ENCODE data around the gene CD3D. TPM values are rescaled to one million over a fixed set of nuclear protein-coding genes. Genes with fewer than 3 reads are reported as not detected.

The CD3D gene
- total RNA-seq, 1 experiment from 2014 or later, result not detected

DNA sequence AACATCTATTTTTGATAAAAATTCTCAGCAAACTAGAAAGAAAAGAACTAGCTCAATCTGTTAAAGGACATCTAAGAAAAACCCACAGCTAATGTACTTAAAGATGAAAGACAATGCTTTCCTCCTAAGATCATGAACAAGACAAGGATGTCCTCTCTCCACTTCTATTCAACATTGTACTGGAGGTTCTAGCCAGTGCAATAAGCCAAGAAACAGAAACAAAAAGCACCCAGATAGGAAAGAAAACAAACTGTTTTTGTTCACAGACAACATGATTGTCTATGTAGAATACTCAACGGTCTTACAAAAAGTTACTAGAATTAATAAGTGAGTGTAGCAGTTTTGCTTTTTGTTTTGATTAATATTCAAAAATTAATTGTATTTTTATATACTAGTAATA lies 7.8 kb downstream of the CD3D start:
- ChIA-PET CTCF (no interaction called here), POLR2A (ENCODE audit: unreplicated experiment) (no interaction called here)
- Histone ChIP-seq H3K4me2 (ENCODE audit: low read length) (no peak overlapping the region), H3K9me2 (replicated peaks; ENCODE audit: low read length) (no peaks in the 10 kb centered on the region), H3K79me2 (ENCODE audit: low read length) (no peaks in the 10 kb centered on the region), H3K9ac (ENCODE audit: low read length) (no peak overlapping the region), H3K36me3 (ENCODE audit: low read depth, low read length) (no peaks in the 10 kb centered on the region), H3K27ac (ENCODE audit: low read length) (no peak overlapping the region), H4K20me1 (ENCODE audit: low read length) (no peaks in the 10 kb centered on the region), H3K27me3 (ENCODE audit: low read length) (no peaks in the 10 kb centered on the region), H3K4me1 (ENCODE audit: insufficient read depth, low read length) (no peaks in the 10 kb centered on the region), H2AFZ (ENCODE audit: low read length) (no peak overlapping the region), H3F3A (ENCODE audit: low read length, unreplicated experiment) (no peaks in the 10 kb centered on the region), H3K9me3 (ENCODE audit: low read length) (no peaks in the 10 kb centered on the region), H3K4me3 (ENCODE audit: low read length) (no peak overlapping the region)
- intact Hi-C loops (cut with micrococcal nuclease), result no loop called here
- DNase-seq (no peak), ATAC-seq (no peak)
- BruUV-seq (replicated peaks), result no TSS peak
- TF ChIP-seq CTCF (conservative IDR thresholded peaks at IDR 0.05; ENCODE audit: low read depth, low read length), result no peak
- no peak for TF ChIP-seq EZH2 (IDR thresholded peaks at IDR 0.05; ENCODE audit: low read length, unreplicated experiment)
- no peak for TF ChIP-seq EZH2phosphoT487 (IDR thresholded peaks at IDR 0.05; ENCODE audit: borderline replicate concordance, low read length)

DNA sequence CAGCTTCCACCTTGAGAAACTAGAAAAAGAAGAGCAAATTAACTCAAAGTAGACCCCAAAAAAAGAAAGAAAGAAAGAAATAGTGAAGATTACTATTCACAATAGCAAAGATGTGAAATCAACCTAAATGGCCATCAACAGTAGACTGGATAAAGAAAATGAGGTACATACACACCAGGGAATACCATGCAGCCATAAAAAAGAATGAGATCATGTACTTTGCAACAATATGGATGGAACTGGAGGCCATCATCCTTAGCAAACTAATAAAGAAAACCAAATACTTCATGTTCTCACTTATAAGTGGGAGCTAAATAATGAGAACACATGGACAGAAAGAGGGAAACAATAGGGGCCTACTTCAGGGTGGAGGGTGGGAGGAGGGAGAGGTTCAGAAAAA lies 13.8 kb downstream of the CD3D start:
- H3K79me2 ChIP-seq (ENCODE audit: low read length), result no peaks in the 10 kb centered on the region
- no peaks in the 10 kb centered on the region for H3K4me1 ChIP-seq (ENCODE audit: insufficient read depth, low read length)
- CTCF ChIA-PET, result no interaction called here
- H3K27ac ChIP-seq (ENCODE audit: low read length), result no peak overlapping the region
- TF ChIP-seq CTCF (conservative IDR thresholded peaks at IDR 0.05; ENCODE audit: low read depth, low read length) (no peak), EZH2phosphoT487 (IDR thresholded peaks at IDR 0.05; ENCODE audit: borderline replicate concordance, low read length) (no peak), EZH2 (IDR thresholded peaks at IDR 0.05; ENCODE audit: low read length, unreplicated experiment) (no peak)
- no peaks in the 10 kb centered on the region for H3K9me2 ChIP-seq (replicated peaks; ENCODE audit: low read length)
- no peak overlapping the region for H3K4me3 ChIP-seq (ENCODE audit: low read length)
- DNase-seq (no peak), ATAC-seq (no peak)
- no peaks in the 10 kb centered on the region for H3K9me3 ChIP-seq (ENCODE audit: low read length)
- no peaks in the 10 kb centered on the region for H3K36me3 ChIP-seq (ENCODE audit: low read depth, low read length)
- no peaks in the 10 kb centered on the region for H3F3A ChIP-seq (ENCODE audit: low read length, unreplicated experiment)
- no peak overlapping the region for H3K4me2 ChIP-seq (ENCODE audit: low read length)
- H2AFZ ChIP-seq (ENCODE audit: low read length), result no peak overlapping the region
- intact Hi-C loops (cut with micrococcal nuclease), result no loop called here
- H3K9ac ChIP-seq (ENCODE audit: low read length), result no peak overlapping the region
- POLR2A ChIA-PET (ENCODE audit: unreplicated experiment), result no interaction called here
- no TSS peak for BruUV-seq (replicated peaks)
- H4K20me1 ChIP-seq (ENCODE audit: low read length), result no peaks in the 10 kb centered on the region
- no peaks in the 10 kb centered on the region; the same call in 1 of the 2 replicates for H3K27me3 ChIP-seq (ENCODE audit: low read length)

DNA sequence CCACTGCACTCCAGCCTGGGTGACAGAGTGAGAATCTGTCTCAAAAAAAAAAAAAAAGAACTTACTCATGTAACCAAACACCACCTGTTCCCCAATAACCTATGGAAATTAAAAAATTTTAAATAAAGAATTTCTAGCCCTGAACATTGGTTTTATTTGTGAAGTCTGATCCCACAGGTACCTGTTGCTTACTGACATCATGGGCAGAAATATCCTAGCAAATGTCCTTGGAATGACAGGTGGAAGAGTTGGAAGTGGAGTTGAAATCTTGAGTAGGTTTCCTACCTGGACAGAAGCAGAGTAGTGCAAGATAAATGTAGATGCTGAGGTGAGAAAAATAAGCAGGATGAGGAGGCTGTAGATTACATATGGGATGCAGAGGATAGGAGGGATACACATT lies 17.2 kb downstream of the CD3D start:
- intact Hi-C loops (cut with micrococcal nuclease), result no loop called here
- no peaks in the 10 kb centered on the region for H4K20me1 ChIP-seq (ENCODE audit: low read length)
- BruUV-seq (replicated peaks), result no TSS peak
- ChIA-PET CTCF (no interaction called here), POLR2A (ENCODE audit: unreplicated experiment) (interaction anchor here (0.6 kb wide), 1 partner anchor 39 kb away, joined by 4 read pairs; no protein-coding TSS in a partner anchor)
- H3K4me1 ChIP-seq (ENCODE audit: insufficient read depth, low read length), result peaks cover 24% of the 10 kb centered on the region
- H3K36me3 ChIP-seq (ENCODE audit: low read depth, low read length), result no peaks in the 10 kb centered on the region
- no peaks in the 10 kb centered on the region for H3K9me2 ChIP-seq (replicated peaks; ENCODE audit: low read length)
- H3F3A ChIP-seq (ENCODE audit: low read length, unreplicated experiment), result no peaks in the 10 kb centered on the region
- H2AFZ ChIP-seq (ENCODE audit: low read length), result no peak overlapping the region
- H3K4me3 ChIP-seq (ENCODE audit: low read length), result no peak overlapping the region
- no peak overlapping the region for H3K4me2 ChIP-seq (ENCODE audit: low read length)
- no peak overlapping the region for H3K27ac ChIP-seq (ENCODE audit: low read length)
- DNase-seq, result no peak
- H3K9ac ChIP-seq (ENCODE audit: low read length), result no peak overlapping the region
- no peaks in the 10 kb centered on the region for H3K9me3 ChIP-seq (ENCODE audit: low read length)
- H3K79me2 ChIP-seq (ENCODE audit: low read length), result no peaks in the 10 kb centered on the region
- TF ChIP-seq EZH2 (IDR thresholded peaks at IDR 0.05; ENCODE audit: low read length, unreplicated experiment) (no peak), EZH2phosphoT487 (IDR thresholded peaks at IDR 0.05; ENCODE audit: borderline replicate concordance, low read length) (no peak), CTCF (conservative IDR thresholded peaks at IDR 0.05; ENCODE audit: low read depth, low read length) (no peak)
- ATAC-seq, result no peak
- no peaks in the 10 kb centered on the region; the same call in 1 of the 2 replicates for H3K27me3 ChIP-seq (ENCODE audit: low read length)

All from PC-3 (cell line).